ENCODE data around the gene DPP7.

The DPP7 gene

DNA sequence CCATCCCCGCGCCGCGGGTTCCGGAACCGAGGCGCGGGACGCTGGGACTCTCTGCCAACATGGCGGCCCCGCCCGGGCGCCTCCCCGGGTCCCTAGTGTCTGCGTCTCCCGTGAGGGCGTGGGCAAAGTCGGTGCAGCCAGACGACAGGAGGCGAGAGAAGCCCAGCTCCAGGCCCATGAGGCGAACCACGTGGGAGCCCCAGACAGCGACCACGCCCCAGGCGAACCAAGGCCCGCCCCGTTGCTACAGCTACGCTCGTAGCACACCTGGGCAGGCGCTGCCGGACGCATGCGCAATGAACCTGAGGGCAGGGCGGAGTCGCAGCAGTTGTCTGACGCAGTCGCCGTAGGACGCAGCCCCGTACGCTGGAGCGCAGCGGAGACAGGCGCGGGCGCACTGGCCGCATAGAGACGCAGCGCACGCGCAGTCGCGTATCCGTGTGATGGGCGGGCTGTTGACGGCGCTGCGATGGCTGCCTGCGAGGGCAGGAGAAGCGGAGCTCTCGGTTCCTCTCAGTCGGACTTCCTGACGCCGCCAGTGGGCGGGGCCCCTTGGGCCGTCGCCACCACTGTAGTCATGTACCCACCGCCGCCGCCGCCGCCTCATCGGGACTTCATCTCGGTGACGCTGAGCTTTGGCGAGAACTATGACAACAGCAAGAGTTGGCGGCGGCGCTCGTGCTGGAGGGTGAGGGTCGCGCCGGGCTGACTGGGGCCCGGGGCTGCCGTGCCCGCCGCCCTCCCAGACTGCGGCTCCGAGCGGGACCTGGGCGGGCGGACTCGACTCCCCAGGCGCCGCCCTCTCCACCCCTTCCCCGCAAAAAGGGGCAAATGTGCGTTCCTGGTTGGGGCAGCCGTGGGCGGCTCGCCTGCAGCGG is 27.8 kb downstream of the DPP7 start, which contains the start of gene MAN1B1:
MAN1B1 (plus strand) TSS at position 455 of the 878 bp plus-strand sequence; CDS start at position 470, 15 bp downstream.
- peak; percentile 99 to 100 for DNase-seq

DNA sequence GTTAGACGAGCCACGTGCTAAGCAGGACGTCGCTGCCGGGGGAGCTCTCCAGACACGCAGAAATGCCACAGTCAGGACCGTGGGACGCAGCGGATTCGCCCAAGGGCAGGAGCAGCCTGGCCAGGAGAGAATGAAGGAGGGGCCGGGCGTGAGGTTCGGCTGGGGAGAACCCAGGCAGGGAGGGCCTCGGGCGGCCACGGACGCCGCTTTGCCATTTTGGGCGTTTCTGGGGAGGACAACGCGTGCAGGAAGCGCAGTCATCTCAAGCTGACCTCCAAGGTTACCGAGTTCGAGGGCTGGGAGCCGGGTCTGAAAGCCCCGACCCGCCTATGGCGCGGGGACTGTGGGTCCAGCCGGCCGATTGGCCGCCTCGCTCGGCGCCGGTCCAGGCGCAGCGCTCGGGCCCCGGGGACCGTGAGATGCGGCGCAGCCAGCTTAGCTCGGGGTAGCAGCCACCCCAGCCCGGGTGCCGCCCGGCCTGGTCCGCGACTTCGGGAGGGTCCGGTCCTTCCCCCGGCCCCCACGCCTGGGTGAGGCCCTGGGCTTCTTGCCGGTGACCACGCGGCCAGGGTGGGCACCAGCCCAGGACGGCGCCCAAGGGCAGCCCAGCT is 28.5 kb downstream of the DPP7 start:
- peak in 1 of 2 experiments; percentile 15 for DNase-seq

DNA sequence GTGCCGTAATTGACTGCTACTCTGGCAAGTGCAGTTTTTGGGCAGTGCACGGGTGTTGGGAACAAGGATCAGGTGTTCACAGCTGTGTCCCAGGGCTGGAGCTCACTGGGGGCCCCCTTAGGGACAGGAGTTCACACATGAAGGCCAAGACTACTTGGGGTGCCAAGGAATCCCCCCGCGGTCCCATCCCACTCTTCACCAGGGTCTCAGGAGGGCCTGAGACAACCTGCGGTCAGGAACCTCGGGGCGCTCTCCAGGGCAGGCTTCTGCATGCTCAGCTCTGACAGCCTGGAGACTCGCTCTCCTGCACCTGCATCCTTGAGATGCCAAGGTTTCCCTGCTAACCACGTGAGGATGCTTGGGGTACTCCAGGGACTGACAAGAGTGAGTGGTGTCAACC is 30.0 kb downstream of the DPP7 start:
- DNase-seq = no peak

DNA sequence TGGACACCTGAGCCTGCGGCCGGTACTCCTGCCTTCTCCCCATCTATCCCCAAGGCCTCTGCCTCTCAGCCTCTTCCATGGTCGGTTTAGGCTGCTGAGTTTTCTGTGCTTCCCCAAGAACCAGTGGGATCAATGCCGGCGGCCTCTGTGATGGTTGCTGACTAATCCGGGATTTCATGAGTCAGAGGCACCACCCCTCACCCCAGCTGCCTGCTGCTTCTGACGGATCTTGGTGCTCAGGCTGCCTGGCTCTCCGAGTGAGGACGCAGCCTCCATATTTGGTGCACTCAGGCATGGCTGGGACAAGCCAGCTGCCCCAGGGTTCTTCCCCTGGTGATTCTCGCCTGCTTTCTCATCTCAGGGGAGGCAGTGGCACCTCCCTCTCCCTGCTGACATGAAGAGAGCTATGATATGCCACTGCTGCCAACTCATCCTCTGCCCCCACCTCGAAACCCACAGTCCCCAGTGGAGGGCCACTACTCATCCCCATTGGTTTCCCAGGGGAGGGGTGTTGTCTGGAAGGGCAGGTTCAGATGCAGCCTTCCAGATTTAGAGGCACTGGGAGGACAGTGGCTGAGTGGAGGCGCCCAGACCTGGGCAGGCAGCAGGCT is 31.0 kb downstream of the DPP7 start:
- DNase-seq = no peak

DNA sequence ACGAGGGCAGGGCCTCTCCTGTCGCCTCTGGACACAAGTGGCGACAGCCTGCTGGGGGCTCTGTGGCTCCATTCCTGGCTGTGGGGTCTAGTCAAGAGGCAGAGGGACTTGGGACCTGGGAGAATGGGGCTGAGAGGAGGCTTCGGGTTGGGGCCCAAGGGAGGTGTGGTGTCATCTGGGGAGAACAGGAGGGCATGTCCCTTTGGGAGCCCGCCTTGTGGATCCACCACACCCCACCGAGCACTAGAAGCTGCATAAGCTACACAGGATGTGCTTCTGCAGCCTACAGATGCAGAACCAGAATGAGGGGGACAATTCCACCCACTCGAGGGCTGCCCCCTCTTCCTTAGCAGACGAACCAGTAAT is 31.6 kb downstream of the DPP7 start:
- DNase-seq = no peak

DNA sequence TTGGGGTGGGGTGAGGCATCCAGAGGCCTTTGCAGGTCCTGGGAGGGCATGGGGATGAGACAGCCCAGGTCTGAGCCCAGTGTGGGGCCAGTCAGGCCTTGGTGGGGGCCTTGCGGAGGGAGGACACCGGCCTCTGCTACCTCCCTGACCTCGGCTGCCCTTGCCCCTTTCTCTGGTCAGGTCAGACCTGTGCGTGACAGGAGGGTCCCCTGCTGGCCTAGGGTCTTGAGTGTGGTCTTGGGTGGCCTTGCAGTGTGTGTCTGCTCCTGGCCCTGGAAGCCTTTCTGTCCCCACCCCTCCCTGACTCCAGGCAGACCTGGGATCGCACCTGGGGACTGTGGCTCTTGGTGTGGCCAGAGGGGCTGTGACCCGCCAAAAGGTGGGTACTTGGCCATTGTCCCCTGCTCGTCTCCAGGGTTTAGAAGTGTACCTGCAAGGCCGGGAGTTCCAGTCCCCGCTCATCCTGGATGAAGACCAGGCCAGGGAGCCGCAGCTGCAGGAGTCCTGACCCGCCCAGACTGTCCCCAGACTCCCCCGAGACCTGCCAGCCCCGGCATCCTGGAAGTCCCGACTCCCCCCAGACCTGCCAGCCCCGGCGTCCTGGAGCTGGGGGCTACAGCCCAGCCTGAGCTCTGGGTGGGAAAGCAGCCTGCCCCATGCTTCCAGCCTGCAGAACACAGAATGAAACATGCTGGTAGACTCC is 32.2 kb downstream of the DPP7 start:
- no peak for DNase-seq

DNA sequence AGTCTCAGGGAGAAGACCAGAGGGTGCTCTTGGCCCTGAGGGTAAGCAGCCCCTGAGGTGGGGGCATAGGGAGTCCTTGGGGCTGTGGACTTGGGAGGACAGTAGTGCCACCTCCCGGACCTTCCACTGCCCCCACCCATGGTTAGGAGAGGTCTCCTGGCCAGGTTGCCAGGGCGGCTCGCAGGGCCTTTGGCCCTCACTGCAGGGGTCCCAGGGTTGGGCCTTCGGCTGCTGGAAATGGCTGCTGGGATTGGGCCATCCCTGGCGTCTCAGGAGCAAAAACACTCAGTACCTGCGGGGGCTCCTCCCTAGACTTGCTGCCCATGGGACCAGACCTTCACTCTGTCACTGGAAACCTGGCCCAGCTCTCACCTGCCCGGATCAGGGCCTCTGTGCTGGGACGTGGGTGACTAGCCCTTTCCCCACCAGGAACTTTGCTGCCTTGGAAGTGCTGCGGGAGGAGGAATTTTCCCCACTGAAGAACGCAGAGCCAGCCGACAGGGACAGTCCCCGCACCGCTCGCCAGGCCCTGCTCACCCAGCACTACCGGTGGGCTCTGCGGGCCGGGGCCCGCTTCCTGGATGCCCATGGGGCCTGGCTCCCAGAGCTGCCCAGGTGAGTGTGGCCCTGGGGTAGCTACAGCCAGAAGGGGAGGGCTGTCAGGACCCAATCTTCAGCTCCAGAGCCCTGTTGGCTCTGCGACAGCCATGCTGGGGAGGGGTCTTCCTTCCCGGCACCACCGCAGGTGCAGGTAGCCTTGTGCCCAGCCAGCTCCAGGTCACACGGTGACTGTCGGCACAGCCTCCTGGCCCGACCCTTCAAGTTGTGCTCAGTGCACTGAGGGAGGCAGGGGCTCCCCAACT is 34.0 kb downstream of the DPP7 start:
- no peak for DNase-seq

DNA sequence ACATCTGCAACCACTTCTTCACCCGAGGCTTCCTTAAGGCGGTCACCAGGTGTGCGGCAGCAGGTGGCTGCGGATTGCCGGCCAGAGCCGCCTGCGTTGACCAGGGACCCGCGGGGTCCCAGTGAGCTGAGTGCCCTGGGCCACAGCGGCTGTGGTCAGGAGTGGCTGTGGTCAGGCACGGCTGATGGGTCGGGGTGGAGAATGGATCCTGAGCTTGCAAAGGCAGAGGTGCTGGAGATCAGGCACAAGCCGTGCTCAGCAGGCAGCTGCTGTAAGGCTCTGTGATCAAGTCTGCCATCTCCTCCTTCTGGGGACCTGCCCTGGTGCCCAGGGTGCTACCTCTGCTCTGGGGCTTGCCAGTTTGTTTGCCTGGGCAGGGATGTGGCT is 35.1 kb downstream of the DPP7 start:
- no peak for DNase-seq

DNA sequence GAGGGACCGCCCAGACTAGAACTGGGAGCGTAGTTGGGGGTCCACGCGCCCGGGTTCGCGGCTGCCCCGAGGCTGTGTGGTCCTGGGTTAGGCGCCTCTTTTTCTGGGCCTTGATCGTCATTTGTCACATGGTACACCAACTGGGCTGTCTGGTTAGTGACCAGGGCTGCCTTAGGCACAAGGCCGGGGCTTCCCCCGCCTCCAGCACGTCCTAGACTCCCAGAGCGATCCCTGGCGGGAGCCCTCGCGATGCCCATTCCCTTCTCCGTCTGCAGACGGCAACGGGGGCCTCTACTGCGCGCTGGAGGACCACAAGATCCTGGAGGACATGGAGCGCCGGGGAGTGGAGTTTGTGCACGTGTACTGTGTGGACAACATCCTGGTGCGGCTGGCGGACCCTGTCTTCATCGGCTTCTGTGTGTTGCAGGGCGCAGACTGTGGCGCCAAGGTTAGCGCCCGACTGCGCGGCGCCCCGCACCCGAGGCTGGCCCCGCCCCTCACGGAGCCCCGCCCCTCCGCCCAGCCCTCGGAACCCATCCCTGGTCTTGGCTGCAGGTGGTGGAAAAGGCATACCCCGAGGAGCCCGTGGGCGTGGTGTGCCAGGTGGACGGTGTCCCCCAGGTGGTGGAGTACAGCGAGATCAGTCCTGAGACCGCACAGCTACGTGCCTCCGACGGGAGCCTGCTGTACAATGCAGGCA is 35.7 kb downstream of the DPP7 start:
- DNase-seq = no peak

DNA sequence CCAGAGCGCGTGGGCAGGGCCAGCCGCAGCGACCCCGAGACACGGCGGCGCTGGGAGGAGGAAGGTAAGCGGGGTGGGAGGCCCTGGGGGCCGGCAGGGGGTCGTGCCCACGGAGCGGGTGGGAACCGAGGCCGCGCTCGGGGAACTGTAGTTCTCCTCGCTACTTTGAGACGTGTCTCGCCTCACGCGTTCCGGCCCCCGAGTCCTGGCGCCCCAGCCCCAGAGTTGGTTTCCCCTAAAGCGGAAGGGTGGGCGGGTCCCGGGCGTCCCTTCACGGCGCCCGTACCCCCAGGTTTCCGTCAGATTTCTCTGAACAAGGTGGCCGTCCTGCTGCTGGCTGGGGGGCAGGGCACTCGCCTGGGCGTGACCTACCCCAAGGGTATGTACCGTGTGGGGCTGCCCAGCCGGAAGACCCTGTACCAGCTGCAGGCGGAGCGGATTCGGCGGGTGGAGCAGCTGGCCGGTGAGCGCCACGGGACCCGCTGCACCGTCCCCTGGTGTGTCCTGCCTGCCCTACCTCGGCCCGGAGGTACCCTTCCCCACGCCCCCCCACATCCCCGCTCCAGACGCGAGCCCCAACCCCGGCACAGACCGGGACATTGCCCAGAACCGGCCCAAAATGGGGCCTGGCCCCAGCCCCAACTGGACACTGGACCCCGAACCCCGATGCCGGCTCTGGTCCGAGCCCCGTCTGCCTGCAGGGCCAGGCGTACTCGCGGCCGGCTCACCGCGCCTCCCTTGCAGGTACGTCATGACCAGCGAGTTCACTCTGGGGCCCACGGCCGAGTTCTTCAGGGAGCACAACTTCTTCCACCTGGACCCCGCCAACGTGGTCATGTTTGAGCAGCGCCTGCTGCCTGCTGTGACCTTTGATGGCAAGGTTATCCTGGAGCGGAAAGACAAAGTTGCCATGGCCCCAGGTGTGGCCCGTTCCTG is 36.5 kb downstream of the DPP7 start:
- DNase-seq = no peak

DNA sequence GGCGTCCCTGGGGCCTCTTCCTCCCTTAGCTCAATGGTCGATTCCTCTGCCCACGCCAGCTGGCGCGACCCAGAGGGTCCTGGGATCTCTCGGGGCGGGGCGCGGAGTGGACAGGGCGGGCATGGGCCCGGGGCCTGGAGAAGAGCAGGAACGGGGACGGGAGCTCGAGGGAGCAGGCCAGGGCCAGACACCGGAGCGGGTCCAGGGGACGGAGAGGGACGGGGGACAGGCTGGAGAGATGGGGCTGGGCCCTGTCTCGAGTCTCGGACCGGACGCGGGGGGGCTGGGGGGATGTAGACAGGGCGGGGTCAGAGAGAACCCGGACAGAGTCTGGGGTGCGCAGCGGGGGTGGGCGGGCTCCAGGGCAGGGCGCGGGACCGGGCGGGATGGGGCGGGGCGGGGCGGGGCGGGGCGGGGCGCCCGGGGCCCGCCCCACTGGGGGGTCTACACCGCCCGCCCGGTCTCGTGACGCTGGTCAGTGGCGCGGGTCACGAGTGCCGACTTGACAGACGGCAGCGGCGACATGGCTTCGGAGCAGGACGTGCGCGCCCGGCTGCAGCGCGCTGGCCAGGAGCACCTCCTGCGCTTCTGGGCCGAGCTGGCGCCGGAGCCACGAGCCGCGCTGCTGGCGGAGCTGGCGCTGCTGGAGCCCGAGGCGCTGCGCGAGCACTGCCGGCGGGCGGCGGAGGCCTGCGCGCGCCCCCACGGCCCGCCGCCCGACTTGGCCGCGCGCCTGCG is 37.4 kb downstream of the DPP7 start, which contains the start of gene UAP1L1:
UAP1L1 (plus strand) TSS at position 508 of the 738 bp plus-strand sequence; CDS start at position 524, 16 bp downstream.
- no peak for DNase-seq

DNA sequence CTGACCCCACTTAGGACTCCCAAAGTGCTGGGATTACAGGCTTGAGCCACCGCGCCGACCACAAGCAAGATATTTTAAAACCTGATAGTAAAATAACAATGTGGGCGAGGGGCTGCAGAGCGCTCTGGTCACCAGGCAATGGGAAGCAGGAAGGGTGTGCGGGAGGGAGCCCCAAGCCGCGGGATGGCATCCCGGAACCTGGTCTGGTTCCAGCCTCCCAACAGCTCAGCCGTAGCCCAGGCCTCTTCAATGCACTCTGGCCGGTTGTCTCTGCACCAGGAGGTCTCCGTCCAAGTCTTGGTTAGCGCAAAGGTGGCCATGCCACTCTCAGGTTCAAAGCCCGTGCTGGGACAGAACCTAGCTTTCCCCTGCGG is 37.9 kb downstream of the DPP7 start:
- DNase-seq = no peak

DNA sequence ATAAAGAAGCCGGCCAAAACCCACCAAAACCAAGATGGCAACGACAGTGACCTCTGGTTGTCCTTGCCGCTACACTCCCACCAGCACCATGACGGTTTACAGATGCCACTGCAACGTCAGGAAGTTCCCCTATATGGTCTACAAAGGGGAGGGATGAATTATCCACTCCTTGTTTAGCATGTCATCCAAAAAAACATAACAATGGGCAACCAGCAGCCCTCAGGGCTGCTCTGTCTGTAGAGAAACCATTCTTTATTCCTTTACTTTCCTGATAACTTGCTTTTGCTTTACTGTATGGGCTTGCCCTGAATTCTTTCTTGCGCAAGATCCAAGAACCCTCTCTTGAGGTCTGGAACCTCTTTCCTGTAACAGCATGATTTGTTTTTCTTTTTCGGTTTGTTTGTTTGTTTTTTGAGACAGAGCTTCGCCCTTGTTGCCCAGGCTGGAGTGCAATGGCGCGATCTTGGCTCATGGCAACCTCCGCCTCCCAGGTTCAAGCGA is 39.2 kb downstream of the DPP7 start:
- no peak for DNase-seq

DNA sequence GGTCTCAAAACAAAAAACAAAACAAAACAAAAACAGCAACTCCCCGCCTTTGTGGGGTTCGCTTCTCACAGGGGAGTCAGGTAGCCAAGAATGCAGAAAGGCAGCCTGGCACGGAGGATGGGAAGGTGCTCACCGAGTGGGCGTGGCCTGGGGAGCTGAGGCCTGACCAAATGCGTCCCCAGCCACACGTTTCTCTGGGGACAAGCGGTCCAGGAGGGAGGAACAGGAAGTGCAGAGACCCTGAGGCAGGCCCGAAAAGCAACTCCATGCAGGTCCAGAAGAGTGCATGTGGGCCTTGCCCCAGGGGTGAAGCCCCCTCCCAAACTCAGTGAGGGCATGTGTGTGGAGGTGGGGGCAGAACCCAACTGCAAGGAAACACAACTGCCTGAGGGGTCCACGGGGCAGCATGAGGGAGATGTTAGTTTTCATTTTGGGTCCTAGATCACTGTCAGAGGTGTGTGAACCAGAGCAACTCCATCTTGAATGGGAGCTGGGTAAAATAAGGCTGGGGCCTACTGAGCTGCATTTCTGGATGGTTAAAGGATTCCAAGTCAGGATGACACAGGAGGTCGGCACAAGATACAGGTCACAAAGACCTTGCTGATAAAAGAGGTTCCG is 39.8 kb downstream of the DPP7 start:
- no peak for DNase-seq

DNA sequence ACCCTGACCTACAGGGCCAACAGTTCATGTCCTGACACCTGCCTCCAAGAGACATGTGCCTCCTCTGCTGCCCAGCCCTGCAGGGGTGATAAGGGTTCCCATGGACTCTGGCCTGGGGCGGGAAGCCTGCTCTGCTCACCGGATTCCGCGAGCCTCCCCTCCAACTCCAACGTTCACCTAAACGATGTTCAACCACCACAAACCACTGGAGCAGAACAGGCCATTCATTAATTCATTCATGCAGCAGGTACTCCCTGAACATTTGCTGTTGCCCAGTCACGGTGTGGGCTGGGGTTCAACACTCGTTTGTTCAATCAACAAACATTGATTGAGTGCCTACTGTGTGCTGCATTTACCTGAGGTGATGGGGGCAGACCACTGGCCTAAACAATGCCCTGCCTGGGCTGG is 40.5 kb downstream of the DPP7 start:
- no peak for DNase-seq

DNA sequence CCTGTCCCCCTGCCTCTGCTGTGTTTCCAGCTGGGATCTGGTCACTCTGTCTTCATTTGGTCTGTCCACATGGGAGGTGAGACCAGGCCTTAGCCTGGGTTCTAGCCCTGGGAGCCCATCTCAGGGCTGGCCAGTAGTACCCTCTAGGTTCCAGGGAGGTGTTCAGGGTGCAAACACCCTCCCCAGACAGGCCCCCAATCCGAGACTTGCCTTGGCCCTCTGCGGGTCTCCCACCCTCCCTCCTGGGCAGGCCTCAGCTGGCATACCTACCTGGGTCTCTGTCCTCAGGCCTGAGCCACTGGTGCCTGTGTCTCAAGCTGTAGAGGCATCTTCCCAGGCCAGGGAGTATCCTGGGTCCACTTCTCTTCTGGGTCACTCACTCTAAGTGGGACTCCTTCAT is 43.3 kb downstream of the DPP7 start:
- no peak for DNase-seq

DNA sequence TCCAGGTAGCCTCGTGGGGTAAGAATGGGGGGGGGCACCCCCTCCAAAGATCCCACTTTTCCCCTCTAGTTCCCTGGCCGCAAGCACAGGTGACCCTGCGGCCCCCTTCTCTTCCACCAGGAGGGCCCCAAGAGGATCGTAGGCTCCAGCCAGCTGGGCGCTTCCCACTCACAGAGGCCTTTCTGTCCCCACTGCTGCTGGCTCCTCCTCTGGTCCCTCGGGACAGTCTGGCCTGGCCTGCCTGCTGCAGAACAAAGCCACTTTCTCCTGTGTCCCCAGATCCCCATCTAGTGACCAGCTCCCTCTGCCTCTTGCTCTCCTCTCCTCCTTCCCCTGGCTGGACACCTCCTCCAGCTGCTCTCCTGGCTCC is 43.6 kb downstream of the DPP7 start:
- DNase-seq = no peak

DNA sequence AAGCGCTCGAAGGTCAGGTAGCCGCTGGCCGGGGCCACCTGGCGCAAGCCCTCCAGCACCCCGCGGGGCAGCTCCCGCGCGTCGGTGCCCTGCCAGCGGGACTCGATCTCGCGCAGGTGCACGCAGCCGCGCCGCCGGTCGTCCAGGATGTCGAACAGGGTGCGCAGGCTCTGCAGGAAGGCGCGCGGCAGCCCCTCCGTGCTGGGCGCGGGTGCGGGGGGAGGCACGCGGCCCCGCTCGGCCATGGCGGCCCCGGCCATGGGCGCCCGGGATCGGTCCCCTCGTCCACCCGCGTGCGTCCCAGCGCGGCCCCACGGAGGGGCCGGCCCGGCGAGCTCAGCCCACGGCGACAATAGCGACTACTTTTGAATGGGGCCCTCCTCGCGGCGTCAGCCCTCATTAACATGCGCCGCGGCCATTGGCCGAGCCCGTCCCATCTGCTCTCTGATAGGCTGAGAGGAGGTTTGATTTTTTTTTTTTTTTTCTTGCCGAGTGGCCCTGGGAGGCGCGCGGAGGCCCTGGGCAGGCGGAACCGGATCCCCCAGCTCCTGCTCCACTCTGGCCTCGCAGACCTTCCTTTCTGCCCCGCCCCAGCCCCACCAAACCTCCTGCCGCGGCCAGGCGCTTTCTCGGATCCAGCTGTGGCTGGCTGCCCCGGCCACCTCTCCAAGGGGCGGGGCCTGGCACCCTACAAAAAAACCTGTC is 44.2 kb downstream of the DPP7 start, which contains the start of gene SAPCD2:
SAPCD2 (minus strand) TSS at position 357 of the 705 bp plus-strand sequence; CDS start at position 260, 97 bp downstream.
- DNase-seq = peak; percentile 74 to 76
